ENCODE data around the gene MBOAT7. TPM values are rescaled to one million over a fixed set of nuclear protein-coding genes. Genes with fewer than 3 reads are reported as not detected.

The MBOAT7 gene
- total RNA-seq, 4 donors from 2014 or later: 47.3 to 101 (median 69.0) TPM

GRCh38 chr19:54149021-54149812 lies 40.2 kb downstream of the MBOAT7 start:
- DNase-seq: no peak
- TF ChIP-seq CTCF (IDR thresholded peaks at IDR 0.05): no peak
- TF ChIP-seq POLR2A (IDR thresholded peaks at IDR 0.05): no peak
- intact Hi-C loops (cut with DNase I): no loop called here
- no peaks in the 10 kb centered on the region for H3K9me3 ChIP-seq
- no peaks in the 10 kb centered on the region for H3K4me1 ChIP-seq
- no peak overlapping the region for H3K4me3 ChIP-seq (replicated peaks in 1 of 3)
- no peaks in the 10 kb centered on the region for H3K27me3 ChIP-seq
- H3K27ac ChIP-seq: no peak overlapping the region
- 93% methylated on average over 12 of the region's 12 CpGs for WGBS, 2 donors
- H3K36me3 ChIP-seq: peaks cover 88 to 94% of the 10 kb centered on the region in 2 donors

- Histone ChIP-seq H3K4me3 (replicated peaks in 1 of 3) (no peak overlapping the region), H3K36me3 (peaks cover 87 to 94% of the 10 kb centered on the region in 2 donors), H3K4me1 (no peaks in the 10 kb centered on the region), H3K27ac (no peak overlapping the region), H3K9me3 (no peaks in the 10 kb centered on the region), H3K27me3 (no peaks in the 10 kb centered on the region)
- WGBS, 2 donors: 86 to 90% methylated on average over 4 to 17 of the region's 19 CpGs
- TF ChIP-seq CTCF (IDR thresholded peaks at IDR 0.05) (no peak), POLR2A (IDR thresholded peaks at IDR 0.05) (no peak)
- no peak for DNase-seq
- intact Hi-C loops (cut with DNase I): no loop called here
Measured at GRCh38 chr19:54148158-54148557, 41.2 kb downstream of the MBOAT7 start.

- Histone ChIP-seq H3K27ac (no peak overlapping the region), H3K4me3 (replicated peaks in 1 of 3) (no peak overlapping the region), H3K27me3 (no peaks in the 10 kb centered on the region), H3K9me3 (no peaks in the 10 kb centered on the region), H3K36me3 (peaks cover 87 to 94% of the 10 kb centered on the region in 2 donors), H3K4me1 (no peaks in the 10 kb centered on the region)
- no peak for DNase-seq
- intact Hi-C loops (cut with DNase I): no loop called here
- WGBS, 2 donors: 72 to 92% methylated on average over 3 of the region's 3 CpGs
- TF ChIP-seq CTCF (IDR thresholded peaks at IDR 0.05) (no peak), POLR2A (IDR thresholded peaks at IDR 0.05) (no peak)
Measured at GRCh38 chr19:54147676-54148075, 41.7 kb downstream of the MBOAT7 start.

- H3K27ac ChIP-seq: no peak overlapping the region
- H3K4me3 ChIP-seq (replicated peaks in 1 of 3): no peak overlapping the region
- H3K4me1 ChIP-seq: peaks cover 6 to 12% of the 10 kb centered on the region in 2 donors
- H3K36me3 ChIP-seq: peaks cover 80 to 81% of the 10 kb centered on the region in 2 donors
- intact Hi-C loops (cut with DNase I): no loop called here
- no peak for TF ChIP-seq POLR2A (IDR thresholded peaks at IDR 0.05)
- TF ChIP-seq CTCF (IDR thresholded peaks at IDR 0.05): no peak
- DNase-seq: no peak
- H3K9me3 ChIP-seq: no peaks in the 10 kb centered on the region
- WGBS, 2 donors: 94 to 95% methylated on average over 15 to 22 of the region's 28 CpGs
- no peaks in the 10 kb centered on the region for H3K27me3 ChIP-seq
Measured at GRCh38 chr19:54145541-54146158, 43.7 kb downstream of the MBOAT7 start.
